Measurements from ENCODE around the gene OR11L1. TPM values are rescaled to one million over a fixed set of nuclear protein-coding genes. Genes with fewer than 3 reads are reported as not detected.

OR11L1 gene
- polyA plus RNA-seq, 3 donors, result not detected

GRCh38 chr1:247822060-247822459 lies 19.6 kb downstream of the OR11L1 start:
- no peak for DNase-seq

- DNase-seq, result no peak
Observed at GRCh38 chr1:247812637-247813036, 29.1 kb downstream of the OR11L1 start.

- no peak for DNase-seq
Observed at GRCh38 chr1:247797518-247797917, 44.2 kb downstream of the OR11L1 start.

Other genes starting within 250 kb of the OR11L1 start
- gene OR2G3, start 236.3 kb downstream of the OR11L1 start, polyA plus RNA-seq (ENCODE audit: insufficient read length in 3 of 3), result not detected
- gene OR13G1, start 162.2 kb downstream of the OR11L1 start, polyA plus RNA-seq (ENCODE audit: insufficient read length in 3 of 3), result under 1 TPM in 1 of 3 donors, not detected in 2; 0.06 TPM
- not detected for gene OR6F1, start 125.2 kb downstream of the OR11L1 start, polyA plus RNA-seq (ENCODE audit: insufficient read length in 3 of 3)
- gene OR14K1, start 103.3 kb downstream of the OR11L1 start, polyA plus RNA-seq (ENCODE audit: insufficient read length in 3 of 3), result not detected
- gene OR14A2, start 93.8 kb downstream of the OR11L1 start, polyA plus RNA-seq (ENCODE audit: insufficient read length in 3 of 3), result not detected
- not detected for gene OR1C1, start 81.3 kb downstream of the OR11L1 start, polyA plus RNA-seq (ENCODE audit: insufficient read length in 3 of 3)
- gene OR14A16, start 17.8 kb downstream of the OR11L1 start, polyA plus RNA-seq (ENCODE audit: insufficient read length in 3 of 3), result not detected
- 1 to 10 TPM in 2 of 3 donors, under 1 TPM in 1; 0.75 to 1.9 (median 1.1) TPM for gene TRIM58, start 15.3 kb upstream of the OR11L1 start, polyA plus RNA-seq (ENCODE audit: insufficient read length in 3 of 3)
- under 1 TPM; 0.20 to 0.55 (median 0.24) TPM for gene OR2W3, start 53.7 kb upstream of the OR11L1 start, polyA plus RNA-seq (ENCODE audit: insufficient read length in 3 of 3)
- not detected for gene OR2T8, start 78.4 kb upstream of the OR11L1 start, polyA plus RNA-seq (ENCODE audit: insufficient read length in 3 of 3)
- not detected for gene OR2AJ1, start 83.0 kb upstream of the OR11L1 start, polyA plus RNA-seq (ENCODE audit: insufficient read length in 3 of 3)
- gene OR2L8, start 107.0 kb upstream of the OR11L1 start, polyA plus RNA-seq (ENCODE audit: insufficient read length in 3 of 3), result not detected
- not detected for gene OR2AK2, start 123.3 kb upstream of the OR11L1 start, polyA plus RNA-seq (ENCODE audit: insufficient read length in 3 of 3)
- gene OR2L5, start 171.8 kb upstream of the OR11L1 start, polyA plus RNA-seq (ENCODE audit: insufficient read length in 3 of 3), result not detected
- gene OR2L2, start 188.2 kb upstream of the OR11L1 start, polyA plus RNA-seq (ENCODE audit: insufficient read length in 3 of 3), result under 1 TPM; 0.06 to 0.12 (median 0.10) TPM
- gene OR2L3, start 204.9 kb upstream of the OR11L1 start, polyA plus RNA-seq (ENCODE audit: insufficient read length in 3 of 3), result not detected

All from renal pelvis (tissue), 4 donors.